ENCODE results near the gene PAF1.
"Not testable (repeated sequence)": the region's sequence is repeated elsewhere in the genome, so short reads cannot be mapped to it uniquely, and the experiment has no call there.

PAF1 gene

DNA sequence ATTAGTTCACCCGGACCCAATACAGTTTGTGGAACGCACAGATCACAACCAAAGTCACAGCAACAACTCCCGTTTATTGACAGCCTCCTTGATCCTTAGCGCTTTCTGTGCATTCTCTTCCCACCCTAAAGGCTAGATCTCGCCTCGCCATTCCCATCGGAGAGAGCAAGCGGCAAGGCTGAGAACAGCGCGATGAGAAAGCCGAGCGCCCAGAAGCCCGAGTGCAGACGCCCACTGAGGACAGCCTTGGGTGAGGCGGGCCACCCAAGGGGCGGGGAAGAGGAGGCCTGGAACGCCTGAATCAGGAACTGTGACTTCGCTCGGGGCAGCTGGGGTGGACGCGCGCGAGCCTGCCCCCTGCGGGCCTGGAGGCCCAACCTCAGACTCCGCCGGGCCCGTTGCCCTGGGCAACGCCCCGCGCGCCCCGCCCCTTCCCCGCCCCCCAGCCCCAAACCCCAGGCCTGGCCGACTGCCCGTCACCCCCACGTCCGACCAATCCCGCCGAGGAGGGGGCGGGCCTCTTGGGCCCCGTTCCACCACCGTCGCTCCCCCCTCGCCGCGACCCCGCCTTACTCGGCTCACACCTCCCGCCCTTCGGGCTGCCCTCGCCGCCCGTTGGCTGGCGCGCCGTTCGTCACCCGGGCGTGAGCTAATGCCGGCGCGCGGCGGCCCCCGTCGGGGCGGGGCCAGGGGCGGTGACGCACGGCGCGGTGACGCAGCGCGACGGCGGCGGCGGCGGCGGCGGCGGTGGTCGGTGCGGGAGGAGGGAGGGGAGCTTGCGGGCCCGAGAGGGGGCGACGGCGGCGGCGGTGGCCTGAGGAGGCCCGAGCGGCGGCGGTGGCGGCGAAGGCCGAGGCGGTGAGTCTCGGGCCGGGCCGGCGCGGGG, 48.9 kb downstream of the PAF1 start, which contains the start of gene SAMD4B:
Gene SAMD4B (plus strand): TSS at position 703 of the 886 bp plus-strand sequence. CDS start 14,473 bp downstream, outside the sequence.
- Mint-ChIP-seq H3K4me1 (peaks cover 65% of the 10 kb centered on the region), H3K27ac (peak within 1 kb of the TSS; percentile 96), H3K9me3 (no peaks in the 10 kb centered on the region), H3K36me3 (peaks cover 18% of the 10 kb centered on the region), H3K4me3 (peak within 1 kb of the TSS; percentile 98)
- DNase-seq (ENCODE audit: low spot score in 2 of 2): peak; percentile 94 to 98
- ATAC-seq: peak; percentile 92

DNA sequence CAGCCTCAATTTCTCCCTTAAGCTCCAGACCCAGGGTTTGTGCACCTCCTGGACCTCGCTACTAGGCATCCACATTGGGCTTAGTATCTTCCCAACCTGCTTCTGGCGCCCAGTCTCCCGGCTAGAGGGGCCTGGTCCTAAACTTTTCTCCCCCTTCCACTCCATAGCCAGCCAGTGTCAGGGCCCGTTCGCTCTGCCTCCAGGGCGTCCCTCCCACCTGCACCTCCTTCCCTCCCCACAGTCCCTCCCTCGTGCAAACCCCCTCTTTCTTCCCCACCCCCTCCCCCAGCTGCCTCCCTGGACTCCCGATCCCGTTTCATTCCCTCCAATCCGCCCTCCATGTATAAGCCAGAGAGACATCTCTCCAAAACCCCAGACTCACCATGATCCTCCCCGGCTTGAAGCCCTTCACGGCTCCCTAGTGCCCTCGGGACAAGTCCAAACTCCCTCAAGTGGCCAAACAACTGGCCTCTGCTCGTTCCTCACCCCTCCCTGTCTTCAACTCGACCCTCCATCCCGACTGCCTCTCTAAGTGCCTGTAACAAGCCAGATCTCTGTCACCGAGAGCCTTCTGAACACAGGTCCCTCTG, 49.7 kb downstream of the PAF1 start:
- no peaks in the 10 kb centered on the region for H3K9me3 Mint-ChIP-seq
- peaks cover 63% of the 10 kb centered on the region for H3K4me1 Mint-ChIP-seq
- DNase-seq (ENCODE audit: low spot score in 2 of 2) (no peak), ATAC-seq (peak; percentile 32)
- peak overlapping the region; percentile 98 for H3K4me3 Mint-ChIP-seq
- H3K27ac Mint-ChIP-seq: peak overlapping the region; percentile 96
- peaks cover 18% of the 10 kb centered on the region for H3K36me3 Mint-ChIP-seq

DNA sequence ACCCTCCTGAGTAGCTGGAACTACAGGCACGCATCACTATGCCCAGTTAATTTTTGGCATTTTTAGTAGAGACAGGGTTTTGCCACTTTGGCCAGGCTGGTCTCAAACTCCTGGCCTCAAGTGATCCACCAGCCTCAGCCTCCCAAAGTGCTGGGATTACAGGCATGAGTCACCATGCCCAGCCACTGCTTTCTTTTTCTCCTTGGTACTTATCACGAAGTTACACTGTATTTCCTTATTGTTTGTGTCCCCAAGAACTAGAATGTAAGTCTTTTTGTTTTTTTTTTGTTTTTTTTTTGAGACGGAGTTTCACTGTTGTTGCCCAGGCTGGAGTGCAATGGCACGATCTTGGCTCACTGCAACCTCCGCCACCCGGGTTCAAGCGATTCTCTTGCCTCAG, 50.8 kb downstream of the PAF1 start:
- H3K36me3 Mint-ChIP-seq: peaks cover 28% of the 10 kb centered on the region
- not testable (repeated sequence) for H3K9me3 Mint-ChIP-seq; DNase-seq (ENCODE audit: low spot score in 2 of 2); ATAC-seq
- H3K4me1 Mint-ChIP-seq: peaks cover 63% of the 10 kb centered on the region
- peak overlapping the region; percentile 98 for H3K4me3 Mint-ChIP-seq
- peak overlapping the region; percentile 96 for H3K27ac Mint-ChIP-seq

DNA sequence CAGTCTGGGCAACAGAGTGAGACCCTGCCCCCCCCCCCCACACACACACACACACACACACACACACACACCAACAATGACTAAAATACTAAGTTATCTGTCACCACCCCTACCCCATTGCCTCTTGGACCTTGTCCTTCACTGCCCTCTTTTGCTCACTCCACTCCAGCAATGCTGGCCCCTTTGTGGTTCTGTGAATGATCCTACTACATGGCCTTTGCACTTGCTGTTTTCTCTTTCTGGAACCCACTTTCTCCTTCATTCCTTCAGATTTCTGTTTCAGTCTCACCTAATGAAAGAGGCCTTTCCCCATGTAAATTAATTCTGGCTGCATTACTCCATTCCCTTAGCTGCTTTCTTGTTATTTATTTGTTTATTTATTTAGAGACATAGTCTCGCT, 51.2 kb downstream of the PAF1 start:
- ATAC-seq (no peak), DNase-seq (ENCODE audit: low spot score in 2 of 2) (no peak)
- peak overlapping the region; percentile 98 for H3K4me3 Mint-ChIP-seq
- peaks cover 62% of the 10 kb centered on the region for H3K4me1 Mint-ChIP-seq
- H3K9me3 Mint-ChIP-seq: no peaks in the 10 kb centered on the region
- H3K36me3 Mint-ChIP-seq: peaks cover 33% of the 10 kb centered on the region
- H3K27ac Mint-ChIP-seq: peak overlapping the region; percentile 96

- no peaks in the 10 kb centered on the region for H3K9me3 Mint-ChIP-seq
- peaks cover 47% of the 10 kb centered on the region for H3K36me3 Mint-ChIP-seq
- peaks cover 48% of the 10 kb centered on the region for H3K4me1 Mint-ChIP-seq
- ATAC-seq: no peak
- H3K4me3 Mint-ChIP-seq: peak overlapping the region; percentile 97
- no peak for DNase-seq (ENCODE audit: low spot score in 2 of 2)
- peak overlapping the region; percentile 98 for H3K27ac Mint-ChIP-seq
Measured at GRCh38 chr19:39336483-39336882, 54.4 kb downstream of the PAF1 start.

All from stimulated activated effector memory CD8-positive, alpha-beta T cell treated with anti-CD3 and anti-CD28 coated beads, Interleukin-12 subunit alpha, Interleukin-12 subunit beta, amount 100 ng/mL, for 72 hours (primary cell).